ENCODE measurements around the gene BCL2L11.

DNA sequence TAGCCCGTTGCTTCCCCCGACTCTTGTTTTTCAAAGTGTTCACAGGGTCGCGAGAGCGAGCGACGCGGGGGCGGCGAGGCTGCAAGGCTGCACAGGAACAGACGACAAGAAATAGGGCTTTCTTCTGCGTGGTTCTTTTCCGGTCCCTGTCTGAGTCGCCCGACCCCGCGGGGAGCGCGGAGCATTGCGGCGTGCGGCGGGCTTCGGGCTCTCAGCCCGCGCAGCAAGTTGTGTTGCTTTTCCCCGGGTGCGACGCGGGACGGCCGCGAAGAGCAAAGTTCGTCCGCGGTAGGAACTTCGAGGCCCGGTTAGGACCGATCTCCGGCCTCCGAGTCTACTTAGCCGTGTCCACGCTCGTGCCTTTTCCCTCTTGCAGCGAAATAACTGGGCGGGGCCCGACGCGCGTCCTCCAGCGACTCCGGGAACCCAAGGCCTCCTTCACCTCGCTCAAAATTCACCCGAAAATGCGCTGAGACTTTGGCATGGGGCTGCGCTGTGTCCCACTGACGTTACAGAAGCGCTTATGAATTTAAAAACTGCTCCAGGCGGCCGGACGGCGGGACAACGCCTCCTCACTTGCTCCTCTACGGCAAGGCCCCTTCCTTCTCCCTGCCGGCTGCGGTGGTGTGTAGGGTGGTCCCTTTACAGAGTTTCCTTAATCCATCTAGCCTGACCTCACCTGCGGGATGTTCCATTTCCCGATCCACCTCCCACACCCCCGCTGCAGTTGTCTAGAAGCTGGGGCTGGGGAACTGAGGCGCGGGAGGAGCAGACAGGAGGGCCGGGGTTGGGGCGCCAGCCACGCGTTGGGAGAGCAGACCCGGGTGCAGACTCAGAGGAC, 1.5 kb upstream of the BCL2L11 start:
- TF ChIP-seq POLR2AphosphoS5 (IDR thresholded peaks at IDR 0.05), result no peak
- TF ChIP-seq, protein P1, sequence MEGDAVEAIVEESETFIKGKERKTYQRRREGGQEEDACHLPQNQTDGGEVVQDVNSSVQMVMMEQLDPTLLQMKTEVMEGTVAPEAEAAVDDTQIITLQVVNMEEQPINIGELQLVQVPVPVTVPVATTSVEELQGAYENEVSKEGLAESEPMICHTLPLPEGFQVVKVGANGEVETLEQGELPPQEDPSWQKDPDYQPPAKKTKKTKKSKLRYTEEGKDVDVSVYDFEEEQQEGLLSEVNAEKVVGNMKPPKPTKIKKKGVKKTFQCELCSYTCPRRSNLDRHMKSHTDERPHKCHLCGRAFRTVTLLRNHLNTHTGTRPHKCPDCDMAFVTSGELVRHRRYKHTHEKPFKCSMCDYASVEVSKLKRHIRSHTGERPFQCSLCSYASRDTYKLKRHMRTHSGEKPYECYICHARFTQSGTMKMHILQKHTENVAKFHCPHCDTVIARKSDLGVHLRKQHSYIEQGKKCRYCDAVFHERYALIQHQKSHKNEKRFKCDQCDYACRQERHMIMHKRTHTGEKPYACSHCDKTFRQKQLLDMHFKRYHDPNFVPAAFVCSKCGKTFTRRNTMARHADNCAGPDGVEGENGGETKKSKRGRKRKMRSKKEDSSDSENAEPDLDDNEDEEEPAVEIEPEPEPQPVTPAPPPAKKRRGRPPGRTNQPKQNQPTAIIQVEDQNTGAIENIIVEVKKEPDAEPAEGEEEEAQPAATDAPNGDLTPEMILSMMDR (IDR thresholded peaks at IDR 0.05), result no peak
- TF ChIP-seq EP300 (IDR thresholded peaks at IDR 0.05), result no peak
- no peak for TF ChIP-seq POLR2A (IDR thresholded peaks at IDR 0.05)
